ENCODE measurements around the gene MAGI2. TPM values are rescaled to one million over a fixed set of nuclear protein-coding genes. Genes with fewer than 3 reads are reported as not detected.

The MAGI2 gene
- total and polyA plus RNA-seq, 2 donors (not counting 3 experiments of a cell fraction or from before 2014, with no cell fraction given): 0.28 to 6.0 TPM

DNA sequence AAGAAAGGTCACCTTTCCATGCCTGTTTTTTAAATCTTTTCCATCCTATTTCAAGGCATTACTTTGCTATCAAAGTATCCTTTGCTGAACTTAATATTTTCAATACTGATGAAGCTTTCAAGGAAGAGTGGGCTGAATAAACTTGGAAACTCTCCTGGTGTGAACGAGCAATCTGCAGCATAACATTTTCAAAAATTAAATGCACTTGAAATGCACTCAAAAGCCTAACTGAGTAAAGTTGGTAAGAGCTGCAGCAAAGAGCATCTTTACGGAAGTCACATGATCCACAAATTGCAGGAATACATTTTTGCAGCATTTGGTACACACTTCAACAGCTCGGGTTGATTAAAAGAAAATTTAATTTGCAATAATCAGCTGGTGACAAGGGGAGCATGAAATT, 1287.6 kb downstream of the MAGI2 start:
- BruUV-seq (replicated peaks): no TSS peak
- no peaks in the 10 kb centered on the region for H3K9me1 ChIP-seq (replicated peaks; ENCODE audit: control insufficient read depth, extremely low read depth, insufficient read depth, low read length)
- no peak for TF ChIP-seq POLR2AphosphoS5 (IDR thresholded peaks at IDR 0.05; ENCODE audit: insufficient read depth, low read depth, low read length)
- TF ChIP-seq POLR2A (IDR thresholded peaks at IDR 0.05; ENCODE audit: low read depth, low read length): no peak
- no peak for TF ChIP-seq JUN (IDR thresholded peaks at IDR 0.05; ENCODE audit: borderline replicate concordance, insufficient read depth, insufficient read length, low read depth)
- no peak for TF ChIP-seq EZH2 (IDR thresholded peaks at IDR 0.05; ENCODE audit: borderline replicate concordance, low read depth, low read length, severe bottlenecking)
- no peak for TF ChIP-seq MAX (IDR thresholded peaks at IDR 0.05; ENCODE audit: insufficient read depth, insufficient read length)
- TF ChIP-seq FOS (IDR thresholded peaks at IDR 0.05; ENCODE audit: borderline replicate concordance, insufficient read depth, low read length): no peak
- TF ChIP-seq, protein P1, sequence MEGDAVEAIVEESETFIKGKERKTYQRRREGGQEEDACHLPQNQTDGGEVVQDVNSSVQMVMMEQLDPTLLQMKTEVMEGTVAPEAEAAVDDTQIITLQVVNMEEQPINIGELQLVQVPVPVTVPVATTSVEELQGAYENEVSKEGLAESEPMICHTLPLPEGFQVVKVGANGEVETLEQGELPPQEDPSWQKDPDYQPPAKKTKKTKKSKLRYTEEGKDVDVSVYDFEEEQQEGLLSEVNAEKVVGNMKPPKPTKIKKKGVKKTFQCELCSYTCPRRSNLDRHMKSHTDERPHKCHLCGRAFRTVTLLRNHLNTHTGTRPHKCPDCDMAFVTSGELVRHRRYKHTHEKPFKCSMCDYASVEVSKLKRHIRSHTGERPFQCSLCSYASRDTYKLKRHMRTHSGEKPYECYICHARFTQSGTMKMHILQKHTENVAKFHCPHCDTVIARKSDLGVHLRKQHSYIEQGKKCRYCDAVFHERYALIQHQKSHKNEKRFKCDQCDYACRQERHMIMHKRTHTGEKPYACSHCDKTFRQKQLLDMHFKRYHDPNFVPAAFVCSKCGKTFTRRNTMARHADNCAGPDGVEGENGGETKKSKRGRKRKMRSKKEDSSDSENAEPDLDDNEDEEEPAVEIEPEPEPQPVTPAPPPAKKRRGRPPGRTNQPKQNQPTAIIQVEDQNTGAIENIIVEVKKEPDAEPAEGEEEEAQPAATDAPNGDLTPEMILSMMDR (IDR thresholded peaks at IDR 0.05; ENCODE audit: extremely low read depth in 1 of 2, insufficient read depth in 1 of 2, low read depth in 1 of 2, low read length in 2 of 2): no peak
- TF ChIP-seq MYC (IDR thresholded peaks at IDR 0.05; ENCODE audit: low read depth, low read length): no peak
- TF ChIP-seq GATA2 (IDR thresholded peaks at IDR 0.05; ENCODE audit: insufficient read depth, insufficient read length, low read depth, low read length): no peak
- no peak overlapping the region for H3K4me2 ChIP-seq (ENCODE audit: insufficient read depth, low read length)
- no peak overlapping the region for H3K9ac ChIP-seq (replicated peaks; ENCODE audit: extremely low read depth, insufficient read depth, low read length)
- intact Hi-C loops (cut with micrococcal nuclease) (no loop called here), dilution Hi-C loops (cut with MboI; ENCODE audit: extremely low pct_ligation_motif_present, low sequenced_read_pairs) (no loop called here)
- FAIRE-seq: no peak
- H3K36me3 ChIP-seq (ENCODE audit: control insufficient read depth in 2 of 2, extremely low read depth in 1 of 2, insufficient read depth in 2 of 2, low read length in 2 of 2): no peaks in the 10 kb centered on the region
- no peaks in the 10 kb centered on the region for H3K4me1 ChIP-seq (ENCODE audit: control insufficient read depth, extremely low read depth, insufficient read depth, low read length)
- no peak overlapping the region for H3K4me3 ChIP-seq (replicated peaks in 1 of 3; ENCODE audit: insufficient read depth in 1 of 3, low read depth in 1 of 3, low read length in 3 of 3)
- POLR2A ChIA-PET: no interaction called here
- no peaks in the 10 kb centered on the region for H3K79me2 ChIP-seq (ENCODE audit: control insufficient read depth, insufficient read depth, low read length)
- no peaks in the 10 kb centered on the region for H4K20me1 ChIP-seq (replicated peaks; ENCODE audit: control insufficient read depth, extremely low read depth, insufficient read depth, low read length)
- no peaks in the 10 kb centered on the region for H3K9me3 ChIP-seq (replicated peaks; ENCODE audit: control insufficient read depth, insufficient read depth, low read length)
- CTCF ChIA-PET: interaction anchor here (0.6 kb wide), 1 partner anchor 749 kb away, joined by 4 read pairs; the partner anchor contains the start of gene GSAP
- no peak overlapping the region for H3K27ac ChIP-seq (ENCODE audit: insufficient read depth, low read depth, low read length)
- no peak overlapping the region for H2AFZ ChIP-seq (ENCODE audit: low read depth, low read length)
- DNase-seq (ENCODE audit: low read depth, low spot score): no peak
- no peaks in the 10 kb centered on the region for H3K27me3 ChIP-seq (ENCODE audit: control insufficient read depth in 2 of 2, insufficient read depth in 2 of 2, low read length in 2 of 2)
